ENCODE measurements around the gene SRSF1.

GRCh38 chr17:57957886-57958285 is 49.2 kb downstream of the SRSF1 start:
- TF ChIP-seq, protein P1, sequence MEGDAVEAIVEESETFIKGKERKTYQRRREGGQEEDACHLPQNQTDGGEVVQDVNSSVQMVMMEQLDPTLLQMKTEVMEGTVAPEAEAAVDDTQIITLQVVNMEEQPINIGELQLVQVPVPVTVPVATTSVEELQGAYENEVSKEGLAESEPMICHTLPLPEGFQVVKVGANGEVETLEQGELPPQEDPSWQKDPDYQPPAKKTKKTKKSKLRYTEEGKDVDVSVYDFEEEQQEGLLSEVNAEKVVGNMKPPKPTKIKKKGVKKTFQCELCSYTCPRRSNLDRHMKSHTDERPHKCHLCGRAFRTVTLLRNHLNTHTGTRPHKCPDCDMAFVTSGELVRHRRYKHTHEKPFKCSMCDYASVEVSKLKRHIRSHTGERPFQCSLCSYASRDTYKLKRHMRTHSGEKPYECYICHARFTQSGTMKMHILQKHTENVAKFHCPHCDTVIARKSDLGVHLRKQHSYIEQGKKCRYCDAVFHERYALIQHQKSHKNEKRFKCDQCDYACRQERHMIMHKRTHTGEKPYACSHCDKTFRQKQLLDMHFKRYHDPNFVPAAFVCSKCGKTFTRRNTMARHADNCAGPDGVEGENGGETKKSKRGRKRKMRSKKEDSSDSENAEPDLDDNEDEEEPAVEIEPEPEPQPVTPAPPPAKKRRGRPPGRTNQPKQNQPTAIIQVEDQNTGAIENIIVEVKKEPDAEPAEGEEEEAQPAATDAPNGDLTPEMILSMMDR (IDR thresholded peaks at IDR 0.05): no peak
- no peak for TF ChIP-seq POLR2A (IDR thresholded peaks at IDR 0.05)
